HG03571 (cell line): ENCODE measurements around the gene DLK1.

ENCODE experiments used
- ATAC-seq: cut with Tn5 transposase; IDR thresholded peaks from one replicate; pipeline ENCODE4 v1.9.1; 2021; ENCODE audit not compliant: unreplicated experiment

Gene DLK1

DNA sequence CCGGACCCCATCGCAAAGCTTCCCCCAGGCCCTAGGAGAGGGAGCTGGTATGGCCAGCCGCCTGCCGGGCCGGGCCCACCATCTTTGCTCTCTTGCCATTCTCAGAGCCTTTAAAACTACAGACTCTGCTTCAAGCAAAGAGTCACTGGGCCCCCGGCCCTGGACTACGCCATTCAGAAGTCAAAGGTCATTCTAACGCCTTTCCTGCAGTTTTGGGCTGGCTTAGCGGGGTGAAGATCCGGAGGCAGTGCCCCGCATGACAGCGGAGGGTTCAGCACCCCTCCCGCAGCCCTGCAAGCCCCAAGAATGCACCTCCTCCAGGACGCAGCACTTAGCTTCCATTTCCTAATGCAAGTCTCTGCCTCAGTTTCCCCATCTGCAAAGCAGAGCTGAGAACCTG, 61.0 kb downstream of the DLK1 start:
- no peak for ATAC-seq
